Thyroid gland (tissue), 4 donors: ENCODE measurements around the gene ACLY.

Source experiments
- POLR2A ChIP-seq, 2 donors: fragments of 450-650 bp; IDR thresholded peaks; one replicate each; pipeline ENCODE4 v1.6.1; 2017; ENCODE audit warnings: antibody characterized with exemption in 2 of 2, mild to moderate bottlenecking in 2 of 2, moderate library complexity in 1 of 2
- TF ChIP-seq, protein P1 (sequence below), 6 experiments: fragments of 200-600 bp in 3 of 6; fragments of 450-650 bp in 3 of 6; sonication (generic) in 3 of 6; IDR thresholded peaks; one replicate each; pipeline ENCODE4 v1.5.1; 2016 to 2019; ENCODE audit warnings: antibody characterized with exemption in 6 of 6, mild to moderate bottlenecking in 2 of 6, inconsistent platforms in 1 of 6, moderate library complexity in 1 of 6

DNA sequence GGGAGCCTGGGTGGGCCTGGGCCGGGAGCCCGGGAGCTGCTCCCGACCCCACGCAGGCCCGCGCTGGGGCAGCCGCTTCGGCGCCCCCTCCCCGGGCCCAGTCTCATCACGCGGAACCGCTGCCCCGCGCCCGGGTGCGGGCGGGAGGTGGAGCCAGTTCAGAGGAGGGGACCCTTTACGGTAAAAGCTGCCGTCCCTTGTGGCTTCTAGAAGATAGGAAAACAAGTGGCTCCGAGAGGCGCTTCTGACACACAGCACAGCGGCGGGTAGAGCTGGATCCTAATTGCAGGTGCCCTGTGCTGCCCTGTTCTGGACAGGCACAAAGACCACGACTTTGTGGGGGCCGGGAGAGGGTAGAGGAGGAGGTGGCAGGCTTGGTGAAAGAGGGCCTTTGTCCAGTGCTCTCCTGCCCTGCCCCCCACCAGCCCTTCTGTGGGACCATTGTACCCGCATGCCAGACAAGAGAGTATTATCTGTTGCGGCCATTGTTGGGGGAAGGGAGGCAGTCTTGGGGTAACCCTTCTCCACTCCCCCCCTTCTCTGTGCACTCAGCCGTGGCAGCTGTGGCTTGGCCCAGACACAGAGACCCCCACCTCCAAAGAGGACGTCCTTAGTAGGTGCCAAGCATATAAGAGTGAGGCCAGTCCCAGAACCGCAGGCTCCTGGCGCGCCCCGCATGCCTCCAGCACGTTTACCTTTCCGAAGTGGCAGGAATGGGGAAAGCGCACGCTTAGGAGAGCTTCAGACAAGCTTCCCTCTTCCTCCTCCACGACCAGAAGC lies 48.6 kb upstream of the ACLY start:
- TF ChIP-seq, protein P1, sequence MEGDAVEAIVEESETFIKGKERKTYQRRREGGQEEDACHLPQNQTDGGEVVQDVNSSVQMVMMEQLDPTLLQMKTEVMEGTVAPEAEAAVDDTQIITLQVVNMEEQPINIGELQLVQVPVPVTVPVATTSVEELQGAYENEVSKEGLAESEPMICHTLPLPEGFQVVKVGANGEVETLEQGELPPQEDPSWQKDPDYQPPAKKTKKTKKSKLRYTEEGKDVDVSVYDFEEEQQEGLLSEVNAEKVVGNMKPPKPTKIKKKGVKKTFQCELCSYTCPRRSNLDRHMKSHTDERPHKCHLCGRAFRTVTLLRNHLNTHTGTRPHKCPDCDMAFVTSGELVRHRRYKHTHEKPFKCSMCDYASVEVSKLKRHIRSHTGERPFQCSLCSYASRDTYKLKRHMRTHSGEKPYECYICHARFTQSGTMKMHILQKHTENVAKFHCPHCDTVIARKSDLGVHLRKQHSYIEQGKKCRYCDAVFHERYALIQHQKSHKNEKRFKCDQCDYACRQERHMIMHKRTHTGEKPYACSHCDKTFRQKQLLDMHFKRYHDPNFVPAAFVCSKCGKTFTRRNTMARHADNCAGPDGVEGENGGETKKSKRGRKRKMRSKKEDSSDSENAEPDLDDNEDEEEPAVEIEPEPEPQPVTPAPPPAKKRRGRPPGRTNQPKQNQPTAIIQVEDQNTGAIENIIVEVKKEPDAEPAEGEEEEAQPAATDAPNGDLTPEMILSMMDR (IDR thresholded peaks at IDR 0.05) = no peak
- TF ChIP-seq POLR2A (IDR thresholded peaks at IDR 0.05) = no peak
